Stomach (tissue), 9 donors: ENCODE results near the gene TAF6. TPM values are rescaled to one million over a fixed set of nuclear protein-coding genes. Genes with fewer than 3 reads are reported as not detected.
A peak's percentile ranks its signal among the peaks of the same experiment; 100 is the strongest.

ENCODE experiments used
- DNase-seq, 2 donors: peaks; one replicate each; pipeline versions ENCODE4 v3.0.0 to v3.0.0-alpha.2; 2013 to 2019
- H3K27ac ChIP-seq, 5 donors: fragments of 200-600 bp in 4 of 5; sonication (generic) in 4 of 5; one replicate each; pipeline ENCODE4 v1.5.1; 2013 to 2019; ENCODE audit warnings: mild to moderate bottlenecking in 1 of 5, moderate library complexity in 1 of 5
- H3K27me3 ChIP-seq, 3 donors: fragments of 200-600 bp; sonication (generic); one replicate each; pipeline ENCODE4 v1.5.1; 2017 to 2019; ENCODE audit warnings: mixed run types in 1 of 3
- H3K36me3 ChIP-seq, 4 donors: fragments of 200-600 bp; sonication (generic); 1 replicate in 3 of 4; 2 replicates in 1 of 4; pipeline ENCODE4 v1.5.1; 2016 to 2019
- H3K4me1 ChIP-seq, 4 donors: fragments of 200-600 bp; sonication (generic); one replicate each; pipeline ENCODE4 v1.5.1; 2016 to 2019
- H3K4me3 ChIP-seq, 4 donors: fragments of 200-600 bp; sonication (generic) in 3 of 4; one replicate each; pipeline ENCODE4 v1.5.1; 2016 to 2019; ENCODE audit warnings: mild to moderate bottlenecking in 1 of 4
- H3K9me3 ChIP-seq, 4 donors: fragments of 200-600 bp; sonication (generic); one replicate each; pipeline ENCODE4 v1.5.1; 2016 to 2019
- CTCF ChIP-seq, 7 experiments: fragments of 450-650 bp in 4 of 7; fragments of 200-600 bp in 3 of 7; sonication (generic) in 3 of 7; IDR thresholded peaks; one replicate each; pipeline ENCODE4 v1.5.1; 2016 to 2019; ENCODE audit warnings: antibody characterized with exemption in 7 of 7, control low read depth in 2 of 7, mild to moderate bottlenecking in 1 of 7
- EP300 ChIP-seq: sonication (generic); formaldehyde crosslinking; IDR thresholded peaks from one replicate; pipeline ENCODE4 v1.6.1; 2017; ENCODE audit warnings: antibody characterized with exemption
- POLR2A ChIP-seq, 4 donors: fragments of 450-650 bp; IDR thresholded peaks; one replicate each; pipeline ENCODE4 v1.6.1; 2016; ENCODE audit warnings: antibody characterized with exemption in 4 of 4, control low read depth in 2 of 4, mild to moderate bottlenecking in 1 of 4, moderate library complexity in 1 of 4
- POLR2AphosphoS5 ChIP-seq, 3 donors: sonication (generic); formaldehyde crosslinking; IDR thresholded peaks; one replicate each; pipeline ENCODE4 v1.6.1; 2016; ENCODE audit warnings: antibody characterized with exemption in 3 of 3
- WGBS, 5 donors: extraction: QIAGEN DNeasy Blood & Tissue Kit in 3 of 5; methylation state at CpG; one replicate each; pipeline versions ENCODE4 v1.1.5 to v1.1.7; 2013 to 2018; 5-methylcytosine and 5-hydroxymethylcytosine counted together
- intact Hi-C: fragments of 100-400 bp; cut with DNase I; formaldehyde crosslinking; loops from one replicate; pipeline ENCODE4 v1.15.1; 2023; ENCODE audit warnings: low total_unique reads
- polyA plus RNA-seq, 3 donors: library from polyadenylated mRNA; stranded (reverse); fragments of 200-250 nt; gene quantifications; one replicate each; pipeline ENCODE4 v1.2.3, GENCODE V29; 2013
- total RNA-seq, 5 donors: library from RNA; depleted of rRNA; stranded (reverse); fragments of >200 nt; gene quantifications; one replicate each; pipeline versions ENCODE4 v1.1.0 to v1.2.3, GENCODE V29; 2014 to 2016
- donor health status: healthy with polysubstance abuse.
- donor health status: Bipolar disorder and iron deficiency.
- donor health status: healthy.

The TAF6 gene
- total and polyA plus RNA-seq, 8 donors: 15.4 to 106 (median 28.4) TPM

- DNase-seq: no peak
- no peak for TF ChIP-seq EP300
- TF ChIP-seq CTCF (IDR thresholded peaks at IDR 0.05): no peak
- TF ChIP-seq POLR2A (IDR thresholded peaks at IDR 0.05): no peak
- TF ChIP-seq POLR2AphosphoS5 (IDR thresholded peaks at IDR 0.05): no peak
- no peak overlapping the region for H3K4me3 ChIP-seq
- peaks cover 22 to 38% (median 26%) of the 10 kb centered on the region in 4 donors for H3K4me1 ChIP-seq
- H3K27ac ChIP-seq: no peak overlapping the region
- intact Hi-C loops: no loop called here
- no peaks in the 10 kb centered on the region for H3K36me3 ChIP-seq
- peaks cover 3 to 61% (median 14%) of the 10 kb centered on the region in 3 donors for H3K27me3 ChIP-seq
- no peaks in the 10 kb centered on the region for H3K9me3 ChIP-seq
- 68 to 83% (median 76%) methylated on average over 16 of the region's 16 CpGs for WGBS, 5 donors
Measured at GRCh38 chr7:100166317-100166940, 47.3 kb upstream of the TAF6 start.

- Histone ChIP-seq H3K9me3 (no peaks in the 10 kb centered on the region), H3K27me3 (peaks cover 0 to 35% (median 0%) of the 10 kb centered on the region in 3 donors), H3K27ac (no peak overlapping the region), H3K4me1 (peaks cover 13 to 28% (median 21%) of the 10 kb centered on the region in 4 donors), H3K36me3 (no peaks in the 10 kb centered on the region), H3K4me3 (no peak overlapping the region)
- no peak for DNase-seq
- TF ChIP-seq EP300 (no peak), POLR2AphosphoS5 (IDR thresholded peaks at IDR 0.05) (no peak), CTCF (IDR thresholded peaks at IDR 0.05) (no peak)
- intact Hi-C loops: no loop called here
- 89 to 98% (median 93%) methylated on average over 5 of the region's 5 CpGs for WGBS, 5 donors
Measured at GRCh38 chr7:100163871-100164270, 44.7 kb upstream of the TAF6 start.

GRCh38 chr7:100163006-100163531 lies 43.9 kb upstream of the TAF6 start:
- DNase-seq: peak in 1 of 2 donors; percentile 69
- Histone ChIP-seq H3K36me3 (no peaks in the 10 kb centered on the region), H3K27me3 (peaks cover 0 to 29% (median 0%) of the 10 kb centered on the region in 3 donors), H3K4me3 (no peak overlapping the region), H3K9me3 (no peaks in the 10 kb centered on the region), H3K27ac (no peak overlapping the region), H3K4me1 (peaks cover 7 to 23% (median 18%) of the 10 kb centered on the region in 4 donors)
- 37 to 59% (median 46%) methylated on average over 6 of the region's 6 CpGs for WGBS, 5 donors
- intact Hi-C loops: no loop called here
- TF ChIP-seq EP300 (no peak), POLR2A (IDR thresholded peaks at IDR 0.05) (no peak), POLR2AphosphoS5 (IDR thresholded peaks at IDR 0.05) (no peak), CTCF (IDR thresholded peaks at IDR 0.05) (no peak)

GRCh38 chr7:100160067-100160466 lies 40.9 kb upstream of the TAF6 start:
- TF ChIP-seq POLR2AphosphoS5 (IDR thresholded peaks at IDR 0.05) (no peak), POLR2A (IDR thresholded peaks at IDR 0.05) (no peak), CTCF (IDR thresholded peaks at IDR 0.05) (no peak), EP300 (no peak)
- 83 to 93% (median 91%) methylated on average over 16 to 18 of the region's 18 CpGs for WGBS, 5 donors
- Histone ChIP-seq H3K9me3 (no peaks in the 10 kb centered on the region), H3K4me3 (no peak overlapping the region), H3K27ac (no peak overlapping the region), H3K4me1 (peaks cover 12 to 38% (median 34%) of the 10 kb centered on the region in 4 donors), H3K27me3 (peaks cover 0 to under 1% (median 0%) of the 10 kb centered on the region in 3 donors), H3K36me3 (peaks cover 16 to 22% (median 19%) of the 10 kb centered on the region in 4 donors)
- intact Hi-C loops: no loop called here
- no peak for DNase-seq
